NCI-H1694 treated with DMSO at 0.1 percent for 48 hours (cell line): ENCODE data around the gene LIMS2.

Experiments used
- DNase-seq: peaks from one replicate; lab custom pipeline; 2025; lab: John Stamatoyannopoulos, UW

LIMS2 gene

GRCh38 chr2:127674241-127675209 lies 805 bp downstream of the LIMS2 start:
- peak; percentile 11 for DNase-seq

- DNase-seq, result no peak
Measured at GRCh38 chr2:127673291-127674069, 1.9 kb downstream of the LIMS2 start.

- no peak for DNase-seq
Measured at GRCh38 chr2:127672341-127673224, 2.7 kb downstream of the LIMS2 start.

GRCh38 chr2:127671557-127672302 lies 3.6 kb downstream of the LIMS2 start:
- no peak for DNase-seq

- no peak for DNase-seq
Measured at GRCh38 chr2:127670957-127671290, 4.4 kb downstream of the LIMS2 start.

GRCh38 chr2:127670055-127670956 lies 5.0 kb downstream of the LIMS2 start:
- no peak for DNase-seq

- no peak for DNase-seq
Measured at GRCh38 chr2:127669056-127669455, 6.3 kb downstream of the LIMS2 start.

- no peak for DNase-seq
Measured at GRCh38 chr2:127665267-127665893, 9.9 kb downstream of the LIMS2 start.

- no peak for DNase-seq
Measured at GRCh38 chr2:127664895-127665225, 10.5 kb downstream of the LIMS2 start.

- DNase-seq, result no peak
Measured at GRCh38 chr2:127664065-127664894, 11.1 kb downstream of the LIMS2 start.

- DNase-seq, result no peak
Measured at GRCh38 chr2:127663566-127664064, 11.7 kb downstream of the LIMS2 start.

- no peak for DNase-seq
Measured at GRCh38 chr2:127662937-127663565, 12.3 kb downstream of the LIMS2 start.

- DNase-seq, result no peak
Measured at GRCh38 chr2:127661949-127662510, 13.3 kb downstream of the LIMS2 start.

GRCh38 chr2:127661072-127661649 lies 14.2 kb downstream of the LIMS2 start:
- no peak for DNase-seq

- no peak for DNase-seq
Measured at GRCh38 chr2:127660291-127660578, 15.1 kb downstream of the LIMS2 start.

GRCh38 chr2:127659408-127660290 lies 15.7 kb downstream of the LIMS2 start:
- no peak for DNase-seq
